GM19025 (cell line): ENCODE measurements around the gene IRX6.
A peak's percentile ranks its signal among the peaks of the same experiment; 100 is the strongest.

Source experiments
- ATAC-seq: cut with Tn5 transposase; IDR thresholded peaks from one replicate; pipeline ENCODE4 v1.9.1; 2021; ENCODE audit warnings: mild to moderate bottlenecking, low read depth, moderate library complexity; ENCODE audit not compliant: unreplicated experiment

Gene IRX6

DNA sequence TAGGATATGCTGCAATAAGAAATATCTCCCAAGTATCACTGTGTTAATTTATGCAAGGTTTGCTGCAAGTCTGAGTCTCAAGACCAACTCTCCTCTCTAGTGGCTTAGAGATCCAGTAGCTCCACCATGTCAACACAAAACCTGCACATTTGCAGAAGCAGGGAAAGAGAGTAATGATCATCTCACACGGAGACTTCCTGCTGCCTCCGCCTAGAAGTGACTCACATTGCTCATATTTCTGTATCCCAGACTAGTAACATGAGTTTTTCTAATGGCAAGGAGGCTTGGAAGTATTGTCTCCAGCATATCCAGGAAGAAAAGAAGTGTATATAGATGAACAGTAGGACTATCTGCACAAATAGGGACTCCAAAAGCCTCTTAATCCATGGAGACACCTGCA lies 15.0 kb upstream of the IRX6 start:
- ATAC-seq, result no peak

DNA sequence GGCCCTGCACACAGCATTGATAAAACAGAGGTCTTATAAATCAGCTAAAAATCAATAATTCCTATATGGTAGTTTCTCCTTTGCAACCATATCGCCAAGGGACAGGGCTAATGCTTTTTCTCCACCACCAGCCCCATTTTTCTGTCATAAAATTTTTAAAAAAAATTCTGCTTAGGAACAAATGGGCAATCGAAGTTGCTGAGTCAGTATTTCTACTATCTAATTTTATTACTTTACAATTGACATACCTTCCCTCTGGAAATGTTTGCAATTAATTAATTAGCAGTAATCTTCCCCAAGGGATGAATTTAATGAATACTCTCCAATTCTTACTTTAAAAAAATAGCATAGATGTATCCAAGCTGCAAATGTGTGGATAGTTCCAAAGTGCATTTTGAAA lies 1.7 kb upstream of the IRX6 start:
- no peak for ATAC-seq

DNA sequence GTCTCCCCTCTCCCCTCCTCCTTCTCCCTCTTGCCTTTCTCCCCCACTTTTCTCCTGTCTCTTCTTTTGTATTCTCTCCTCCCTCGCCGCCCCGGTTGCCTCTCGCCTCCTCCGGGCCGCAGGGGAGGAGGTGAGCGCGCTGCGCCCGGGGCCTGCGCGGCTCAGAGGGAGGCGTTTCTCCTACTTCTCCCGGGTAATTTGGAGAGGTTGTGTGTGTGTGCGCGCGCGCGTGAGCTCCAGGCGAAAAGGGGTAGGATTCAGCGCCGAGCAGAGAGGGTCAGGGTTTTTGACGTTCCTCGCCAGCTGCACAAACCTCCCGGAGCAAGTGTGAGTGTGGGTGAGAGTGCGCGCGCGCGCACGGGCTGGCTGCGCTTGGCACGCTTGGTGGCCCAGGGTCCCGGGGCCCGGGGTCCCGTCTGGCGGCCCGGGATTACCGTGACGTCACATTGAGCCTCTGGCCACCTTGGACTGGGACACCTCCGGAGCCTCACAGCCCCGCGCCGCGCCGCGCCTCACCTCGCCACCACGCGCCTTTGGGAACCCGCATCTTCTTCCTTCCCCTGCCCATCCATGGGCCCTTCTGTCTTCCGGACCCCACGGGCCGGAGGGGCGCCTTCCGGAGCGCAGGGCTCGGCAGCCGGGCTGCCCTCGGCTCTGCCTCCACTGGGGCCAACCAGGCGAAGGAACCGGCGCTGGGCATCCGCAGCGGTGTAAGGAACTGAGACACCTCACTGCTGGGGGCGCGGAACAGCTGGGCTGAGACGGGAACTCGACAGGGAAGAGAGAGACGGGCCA lies 479 bp downstream of the IRX6 start:
- ATAC-seq, result no peak

DNA sequence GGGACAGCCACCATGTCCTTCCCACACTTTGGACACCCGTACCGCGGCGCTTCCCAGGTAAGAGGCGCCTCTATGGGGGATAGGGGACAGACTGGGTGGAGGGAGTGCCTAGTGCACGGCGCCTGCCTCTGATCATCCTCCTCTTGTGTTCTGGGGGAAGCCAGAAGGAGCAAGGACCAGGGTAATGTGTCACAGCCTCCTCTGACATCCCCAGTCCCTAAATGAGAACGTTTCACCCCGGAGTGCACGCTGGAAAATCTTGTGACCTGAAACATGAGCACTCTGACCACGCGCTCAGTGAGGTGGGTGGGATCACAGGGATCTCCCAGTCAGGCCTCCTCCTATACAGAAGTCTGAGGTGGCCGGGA lies 1.1 kb downstream of the IRX6 start:
- ATAC-seq, result no peak

DNA sequence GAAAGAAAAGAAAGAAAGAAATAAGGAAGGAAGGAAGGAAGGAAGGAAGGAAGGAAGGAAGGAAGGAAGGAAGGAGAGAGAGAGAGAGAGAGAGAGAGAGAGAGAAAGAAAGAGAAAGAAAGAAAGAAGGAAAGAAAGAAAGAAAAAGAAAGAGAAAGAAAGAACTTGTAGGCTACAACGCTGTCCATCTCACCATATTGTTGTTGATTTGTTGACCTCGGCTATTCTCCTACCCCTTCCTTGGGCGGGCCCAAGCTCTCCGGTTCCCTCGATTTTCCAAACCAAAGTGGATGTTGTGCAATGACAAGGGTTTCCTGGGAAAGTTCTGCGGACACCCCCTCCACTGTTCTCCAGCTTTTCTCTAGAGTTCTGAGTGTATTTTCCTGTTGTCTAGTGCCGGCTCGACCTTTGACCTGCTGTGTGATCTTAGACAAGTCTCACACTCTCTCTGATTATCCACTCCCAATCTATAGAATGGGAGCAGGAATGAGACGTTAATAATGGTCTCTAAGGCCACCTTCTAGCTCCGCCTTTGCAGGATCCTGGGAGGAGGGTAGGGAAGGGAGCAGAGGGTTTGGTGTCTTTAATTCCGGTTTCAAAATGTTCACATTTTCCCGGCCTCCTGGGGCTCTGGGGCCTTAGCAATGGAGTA lies 1.6 kb downstream of the IRX6 start:
- ATAC-seq, result no peak

DNA sequence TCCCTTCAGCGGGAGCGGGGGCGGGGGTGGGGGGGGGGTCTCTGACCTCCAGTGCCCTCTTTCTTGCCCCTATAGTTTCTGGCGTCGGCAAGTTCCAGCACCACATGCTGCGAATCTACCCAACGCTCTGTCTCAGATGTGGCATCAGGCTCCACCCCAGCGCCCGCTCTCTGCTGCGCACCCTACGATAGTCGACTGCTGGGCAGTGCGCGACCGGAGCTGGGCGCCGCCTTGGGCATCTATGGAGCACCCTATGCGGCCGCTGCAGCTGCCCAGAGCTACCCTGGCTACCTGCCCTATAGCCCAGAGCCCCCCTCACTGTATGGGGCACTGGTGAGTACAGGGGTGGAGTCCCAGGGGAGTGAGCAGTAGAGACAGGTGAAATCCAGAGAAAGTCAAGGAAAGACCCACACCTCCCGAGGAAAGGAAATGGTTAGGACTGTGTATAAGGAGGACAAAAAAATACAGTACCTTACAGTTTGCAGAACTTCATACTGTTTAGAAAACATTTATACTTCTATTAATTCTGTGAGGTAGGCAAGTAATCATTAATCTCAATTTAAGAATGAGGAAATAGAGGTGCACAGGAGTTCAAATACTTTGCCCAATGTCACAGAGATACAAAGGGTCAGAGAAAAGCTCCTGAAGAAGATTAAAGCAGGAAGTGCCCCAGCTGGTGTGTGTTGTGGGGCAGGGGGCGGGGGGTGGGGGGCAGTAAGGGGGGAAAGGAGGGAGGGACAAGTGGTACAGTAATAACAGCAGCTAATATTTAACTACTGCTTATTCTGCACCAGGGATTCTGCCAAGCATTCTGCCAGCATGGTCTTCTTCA lies 2.5 kb downstream of the IRX6 start:
- ATAC-seq, result no peak

DNA sequence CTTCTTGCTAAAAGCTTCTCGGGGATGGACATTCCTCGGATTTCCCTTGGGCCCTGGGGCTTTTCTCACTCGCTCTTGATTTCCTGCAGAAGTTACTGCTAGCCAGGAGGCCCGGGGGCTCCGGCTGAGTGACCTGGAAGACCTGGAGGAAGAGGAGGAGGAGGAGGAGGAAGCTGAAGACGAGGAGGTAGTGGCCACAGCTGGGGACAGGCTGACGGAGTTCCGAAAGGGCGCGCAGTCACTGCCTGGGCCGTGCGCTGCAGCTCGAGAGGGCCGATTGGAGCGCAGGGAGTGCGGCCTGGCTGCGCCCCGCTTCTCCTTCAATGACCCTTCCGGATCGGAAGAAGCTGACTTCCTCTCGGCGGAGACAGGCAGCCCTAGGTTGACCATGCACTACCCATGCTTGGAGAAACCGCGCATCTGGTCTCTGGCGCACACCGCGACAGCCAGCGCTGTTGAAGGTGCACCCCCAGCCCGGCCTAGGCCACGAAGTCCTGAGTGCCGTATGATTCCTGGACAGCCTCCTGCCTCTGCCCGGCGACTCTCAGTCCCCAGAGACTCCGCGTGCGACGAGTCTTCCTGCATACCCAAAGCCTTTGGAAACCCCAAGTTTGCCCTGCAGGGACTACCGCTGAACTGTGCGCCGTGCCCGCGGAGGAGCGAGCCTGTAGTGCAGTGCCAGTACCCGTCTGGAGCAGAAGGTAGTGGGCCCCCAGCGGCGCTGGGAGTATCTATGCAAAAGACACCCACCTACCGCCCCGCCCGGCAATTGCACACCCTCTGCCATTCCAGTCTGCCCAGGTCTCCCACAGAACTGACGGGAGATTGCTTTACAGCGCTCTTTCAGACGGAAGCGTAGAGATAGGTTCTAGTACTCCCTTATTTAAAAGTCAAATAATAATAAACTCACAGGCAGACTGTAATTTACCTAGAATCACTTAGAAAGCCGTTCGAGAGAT lies 4.9 kb downstream of the IRX6 start:
- no peak for ATAC-seq

DNA sequence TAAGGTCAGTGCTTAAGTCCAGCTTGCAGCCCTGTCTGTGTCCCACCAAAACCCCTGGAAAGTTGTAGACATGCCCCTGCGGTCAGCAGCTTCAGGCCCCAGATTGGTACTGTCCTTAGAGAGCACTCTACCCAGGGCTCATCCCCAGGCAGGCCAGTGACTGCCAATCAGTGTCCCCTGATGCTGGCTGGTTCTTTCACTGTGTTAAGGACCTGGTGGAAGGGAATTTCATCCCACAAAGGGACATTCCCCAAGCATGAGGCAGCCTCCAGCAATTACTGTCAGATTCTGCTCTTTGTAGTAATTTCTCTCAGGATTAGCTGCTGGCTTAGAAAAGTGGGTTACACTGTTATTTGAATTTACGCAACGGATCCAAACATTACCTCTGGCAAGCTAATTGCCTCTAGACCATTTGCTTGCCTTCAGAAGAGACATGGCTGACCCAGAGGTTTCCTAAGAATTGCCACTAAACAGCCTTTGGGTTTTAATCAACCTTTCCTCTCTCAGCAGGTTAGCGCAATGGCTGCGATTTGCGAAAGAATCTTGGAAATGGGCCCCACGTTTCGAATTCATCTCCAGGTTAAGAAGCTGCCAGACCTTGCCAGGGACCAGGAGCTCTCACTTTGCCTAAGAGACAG lies 5.9 kb downstream of the IRX6 start:
- no peak for ATAC-seq

DNA sequence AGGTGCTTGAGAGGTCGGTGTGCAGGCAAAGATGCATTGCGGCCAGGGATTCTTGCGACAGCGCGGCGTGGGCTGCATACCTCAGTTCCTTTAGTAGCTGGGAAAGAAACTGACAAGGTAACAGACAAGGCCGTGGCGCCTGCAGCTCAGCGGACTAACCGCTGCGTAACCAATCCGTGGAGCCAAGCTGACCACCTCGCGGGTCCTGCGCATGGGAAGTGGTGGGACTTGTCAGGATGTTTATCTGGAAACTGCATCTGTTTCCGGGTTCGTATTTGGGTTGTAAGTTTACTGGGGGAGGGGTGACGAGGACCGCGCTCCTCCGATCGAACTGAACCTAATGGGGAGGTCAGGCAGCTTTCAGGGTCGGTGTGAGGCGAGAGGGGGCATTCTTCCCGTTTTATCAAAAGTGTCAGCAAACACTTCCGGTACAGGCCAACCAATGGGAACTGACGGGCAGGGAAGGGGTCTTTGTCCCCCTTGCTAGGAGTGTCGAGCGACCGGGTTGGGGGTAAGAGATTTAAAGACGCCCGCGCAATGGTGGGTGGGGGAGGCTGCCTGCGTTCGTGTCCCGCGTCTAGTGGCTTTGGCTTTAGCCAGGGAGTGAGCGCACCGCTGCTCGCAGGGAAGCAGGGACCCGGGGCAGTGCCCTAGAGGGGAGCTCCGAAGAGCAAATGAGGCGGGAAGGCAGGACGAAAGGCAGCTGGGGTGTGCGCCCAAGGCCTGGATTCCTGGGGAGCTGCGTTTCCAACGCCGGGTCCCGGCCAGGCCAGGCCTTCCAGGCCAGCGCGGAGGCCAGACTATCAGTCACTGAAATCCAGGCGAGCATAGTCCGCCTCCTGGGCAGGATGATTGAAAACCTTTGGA lies 7.0 kb downstream of the IRX6 start:
- no peak for ATAC-seq

DNA sequence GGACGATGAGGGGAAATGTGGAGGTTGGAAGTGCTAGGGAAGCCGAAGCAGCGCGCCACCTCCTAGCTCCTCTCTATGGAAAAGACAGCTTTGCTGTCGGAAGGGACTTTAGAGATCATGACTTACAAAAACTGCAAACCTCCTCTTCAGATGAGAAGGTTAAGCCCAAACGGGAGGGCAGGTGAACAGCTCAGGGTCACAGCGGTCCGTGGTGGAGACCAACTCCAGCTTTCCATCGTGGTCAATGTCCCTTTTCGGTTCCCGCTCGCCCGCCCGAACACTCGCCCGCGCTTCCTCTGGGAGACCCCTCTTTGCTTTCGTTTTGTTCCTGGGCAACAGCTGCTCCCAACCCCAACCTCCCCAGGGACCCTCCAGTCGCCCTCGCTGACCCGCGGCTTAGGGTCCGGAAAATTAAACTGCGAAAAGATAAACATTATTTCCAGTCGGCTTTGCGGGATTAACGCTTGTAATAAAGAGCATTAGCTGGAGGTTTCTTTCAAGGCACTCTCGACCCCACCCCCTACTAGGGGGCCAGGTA lies 7.7 kb downstream of the IRX6 start:
- ATAC-seq, result no peak

DNA sequence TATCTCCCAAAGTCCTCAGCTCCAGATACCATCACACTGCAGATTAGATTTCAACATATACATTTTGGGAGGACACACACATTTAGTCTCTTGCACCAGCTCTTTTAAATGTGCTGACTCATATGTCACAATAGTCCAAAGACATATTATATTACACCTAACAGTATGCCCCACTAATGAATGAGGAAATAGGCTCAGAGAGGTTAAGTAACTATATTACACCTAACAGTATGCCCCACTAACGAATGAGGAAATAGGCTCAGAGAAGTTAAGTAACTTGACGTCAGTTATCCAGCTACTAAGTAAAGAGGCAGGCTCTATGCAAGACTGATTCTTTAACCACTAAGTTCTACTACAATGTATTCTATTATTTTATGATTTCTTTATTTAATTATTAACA lies 9.7 kb downstream of the IRX6 start:
- ATAC-seq, result peak; percentile 45

DNA sequence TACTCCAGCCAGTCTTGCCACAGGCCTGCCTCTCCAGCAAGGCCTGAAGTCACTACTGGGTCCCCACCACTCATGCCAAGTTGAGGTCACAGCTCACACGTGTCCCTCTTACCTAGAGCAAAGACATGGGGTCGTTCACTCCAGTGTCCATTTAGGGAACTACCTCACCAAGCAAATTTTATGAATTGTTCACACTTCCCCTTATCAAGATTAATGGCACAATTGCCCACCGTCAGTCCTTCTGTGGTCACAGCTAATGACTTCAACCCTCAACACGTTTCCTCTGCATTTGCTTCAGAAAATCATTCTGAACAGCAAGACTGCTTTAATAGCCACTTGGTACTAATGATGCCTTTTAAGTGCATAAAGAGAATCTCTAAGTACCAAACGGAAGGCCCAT lies 14.6 kb downstream of the IRX6 start:
- ATAC-seq, result no peak

DNA sequence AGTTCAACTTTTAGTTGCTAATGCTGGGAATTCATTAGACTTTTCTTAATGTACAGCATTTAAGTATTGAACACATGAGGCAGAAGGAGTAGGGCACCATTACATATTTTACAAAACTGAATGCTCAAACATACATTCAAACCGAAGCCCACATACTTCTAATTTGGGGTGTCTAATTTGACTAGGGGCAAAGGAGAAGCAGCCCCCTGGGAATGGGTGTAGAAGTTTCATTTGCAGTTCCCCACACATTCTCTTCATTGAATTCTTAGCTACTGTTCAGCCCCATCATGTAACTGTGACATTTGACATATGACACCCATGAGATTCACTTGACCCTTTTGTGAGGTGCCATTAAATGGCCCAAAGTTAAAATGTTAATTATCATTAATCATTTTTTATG lies 16.4 kb downstream of the IRX6 start:
- ATAC-seq, result no peak

DNA sequence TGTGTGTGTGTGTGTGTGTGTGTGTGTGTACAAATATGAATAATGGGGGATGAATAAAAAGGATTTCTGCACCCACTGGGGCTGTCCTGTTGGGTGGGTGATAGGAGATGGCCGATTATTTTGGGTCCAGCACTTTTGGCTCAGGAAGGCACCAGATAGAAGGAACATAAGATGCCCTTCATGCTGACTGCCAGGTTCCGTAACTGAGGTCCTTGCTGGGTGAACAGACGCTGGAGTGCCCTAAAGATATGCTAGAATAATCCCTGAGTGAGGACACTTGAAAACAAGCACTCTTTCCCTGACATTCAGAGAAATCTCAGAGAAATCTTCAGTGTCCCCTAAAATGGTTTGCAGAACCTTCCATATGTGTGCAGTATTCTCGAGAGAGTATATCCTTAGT lies 17.7 kb downstream of the IRX6 start:
- ATAC-seq, result no peak

DNA sequence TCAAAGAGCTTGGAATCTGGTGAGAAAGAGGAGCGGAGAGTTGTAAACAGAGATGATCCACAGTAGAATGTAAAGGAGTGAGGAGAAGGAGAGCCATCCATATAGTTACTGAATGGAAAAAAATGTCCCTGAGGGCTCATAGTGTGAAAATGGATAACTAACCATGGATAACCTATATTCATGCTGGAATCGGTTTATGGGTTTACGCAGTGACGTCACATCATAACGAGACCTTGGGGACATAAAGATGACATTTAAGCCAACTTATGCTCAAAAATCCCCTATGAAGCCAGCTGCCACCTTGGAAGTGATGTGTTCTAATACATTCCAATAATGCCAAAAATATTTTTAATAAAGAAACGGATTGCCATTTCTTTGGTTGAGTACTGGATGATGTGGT lies 22.5 kb downstream of the IRX6 start:
- ATAC-seq, result no peak

DNA sequence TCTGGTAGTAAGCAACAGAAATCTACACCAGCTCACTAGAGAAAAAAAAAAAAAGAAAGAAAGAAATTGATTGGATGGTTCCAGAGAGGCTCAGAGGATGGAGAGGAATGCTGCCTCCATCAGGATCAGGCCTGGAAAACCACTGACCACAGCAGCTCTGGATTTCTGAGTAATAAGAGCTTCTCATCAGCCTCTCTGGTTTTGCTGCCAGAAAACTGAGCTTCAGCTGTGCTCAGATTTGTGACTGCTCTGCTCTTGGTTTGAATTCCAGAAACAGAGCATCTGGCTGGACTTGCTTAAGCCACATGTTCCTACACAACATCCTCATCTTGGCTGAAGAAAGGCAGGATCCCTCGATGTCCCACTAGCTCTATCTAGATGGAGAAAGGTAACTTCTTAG lies 25.9 kb downstream of the IRX6 start:
- no peak for ATAC-seq

DNA sequence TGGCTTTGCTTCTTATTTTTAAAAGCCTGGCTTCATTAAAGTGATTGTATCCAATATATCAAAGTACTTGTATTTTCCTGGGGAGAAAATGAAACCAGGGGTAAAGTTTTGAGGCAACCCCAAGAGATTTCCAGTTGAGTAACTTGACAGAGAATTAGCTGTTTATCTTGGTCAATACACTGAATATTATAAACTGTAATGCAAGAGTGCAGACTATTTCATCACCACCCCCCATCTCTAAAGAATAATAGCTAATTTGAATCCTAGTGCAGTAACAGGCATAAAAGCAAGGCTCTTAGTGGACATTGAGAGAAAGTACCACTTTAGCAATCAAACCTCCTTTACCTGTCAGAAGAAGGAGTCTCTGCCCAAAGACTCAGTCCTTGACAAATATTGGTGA lies 27.0 kb downstream of the IRX6 start:
- ATAC-seq, result no peak

DNA sequence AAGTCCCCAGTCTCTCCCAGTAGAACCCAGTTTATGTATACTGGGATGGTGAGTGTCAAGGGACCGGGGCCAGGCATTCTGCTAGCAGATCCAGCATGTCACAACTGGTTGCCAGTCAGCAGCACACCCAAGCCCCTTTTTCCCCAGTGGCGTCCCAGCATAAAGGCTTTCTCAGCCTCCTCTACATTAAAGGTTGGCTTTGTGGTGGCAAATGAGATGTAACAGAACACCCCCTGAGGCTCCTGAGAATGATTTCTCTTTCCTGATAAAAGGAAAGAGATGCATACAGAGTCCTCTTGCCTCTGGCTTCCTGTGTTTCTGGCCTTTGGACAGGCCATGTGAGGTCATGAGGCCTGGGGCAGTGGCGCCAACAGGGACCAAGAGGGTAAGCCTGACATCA lies 27.9 kb downstream of the IRX6 start:
- ATAC-seq, result no peak

DNA sequence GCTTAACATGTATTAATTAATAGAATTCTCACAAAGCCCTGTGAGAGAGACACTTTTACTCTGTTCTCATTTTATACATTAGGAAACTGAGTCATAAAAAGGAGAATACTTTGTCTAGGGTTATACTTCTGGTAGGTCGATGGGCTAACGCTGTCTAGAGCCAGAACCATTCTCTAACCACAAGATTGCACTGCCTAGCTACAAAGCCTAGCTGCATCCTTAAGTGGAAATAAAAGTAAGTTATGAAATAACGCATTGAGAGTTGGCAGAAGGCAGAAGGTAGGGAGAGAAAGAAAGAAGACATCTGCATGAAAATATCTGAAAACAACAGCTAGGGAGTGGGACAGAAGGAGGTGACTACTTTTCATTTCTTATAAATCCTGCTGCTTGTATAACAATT lies 33.2 kb downstream of the IRX6 start:
- ATAC-seq, result no peak
